ENCODE data around the gene CPNE2. TPM values are rescaled to one million over a fixed set of nuclear protein-coding genes. Genes with fewer than 3 reads are reported as not detected.

The CPNE2 gene
- total RNA-seq, 4 donors from 2014 or later = 27.4 to 56.5 (median 40.7) TPM

GRCh38 chr16:57188711-57189002 lies 96.3 kb downstream of the CPNE2 start:
- TF ChIP-seq, protein P1, sequence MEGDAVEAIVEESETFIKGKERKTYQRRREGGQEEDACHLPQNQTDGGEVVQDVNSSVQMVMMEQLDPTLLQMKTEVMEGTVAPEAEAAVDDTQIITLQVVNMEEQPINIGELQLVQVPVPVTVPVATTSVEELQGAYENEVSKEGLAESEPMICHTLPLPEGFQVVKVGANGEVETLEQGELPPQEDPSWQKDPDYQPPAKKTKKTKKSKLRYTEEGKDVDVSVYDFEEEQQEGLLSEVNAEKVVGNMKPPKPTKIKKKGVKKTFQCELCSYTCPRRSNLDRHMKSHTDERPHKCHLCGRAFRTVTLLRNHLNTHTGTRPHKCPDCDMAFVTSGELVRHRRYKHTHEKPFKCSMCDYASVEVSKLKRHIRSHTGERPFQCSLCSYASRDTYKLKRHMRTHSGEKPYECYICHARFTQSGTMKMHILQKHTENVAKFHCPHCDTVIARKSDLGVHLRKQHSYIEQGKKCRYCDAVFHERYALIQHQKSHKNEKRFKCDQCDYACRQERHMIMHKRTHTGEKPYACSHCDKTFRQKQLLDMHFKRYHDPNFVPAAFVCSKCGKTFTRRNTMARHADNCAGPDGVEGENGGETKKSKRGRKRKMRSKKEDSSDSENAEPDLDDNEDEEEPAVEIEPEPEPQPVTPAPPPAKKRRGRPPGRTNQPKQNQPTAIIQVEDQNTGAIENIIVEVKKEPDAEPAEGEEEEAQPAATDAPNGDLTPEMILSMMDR (IDR thresholded peaks at IDR 0.05; ENCODE audit: low read depth) = no peak

GRCh38 chr16:57190136-57190535 lies 97.8 kb downstream of the CPNE2 start:
- TF ChIP-seq, protein P1 (IDR thresholded peaks at IDR 0.05; ENCODE audit: low read depth) = no peak

- TF ChIP-seq, protein P1 (IDR thresholded peaks at IDR 0.05; ENCODE audit: low read depth) = no peak
Observed at GRCh38 chr16:57191056-57191571, 98.7 kb downstream of the CPNE2 start.

GRCh38 chr16:57192146-57192545 lies 99.8 kb downstream of the CPNE2 start:
- TF ChIP-seq, protein P1 (IDR thresholded peaks at IDR 0.05; ENCODE audit: low read depth) = no peak

- TF ChIP-seq, protein P1 (IDR thresholded peaks at IDR 0.05; ENCODE audit: low read depth) = no peak
Observed at GRCh38 chr16:57192720-57193486, 100.5 kb downstream of the CPNE2 start.

- TF ChIP-seq, protein P1 (IDR thresholded peaks at IDR 0.05; ENCODE audit: low read depth) = no peak
Observed at GRCh38 chr16:57194512-57194911, 102.1 kb downstream of the CPNE2 start.

DNA sequence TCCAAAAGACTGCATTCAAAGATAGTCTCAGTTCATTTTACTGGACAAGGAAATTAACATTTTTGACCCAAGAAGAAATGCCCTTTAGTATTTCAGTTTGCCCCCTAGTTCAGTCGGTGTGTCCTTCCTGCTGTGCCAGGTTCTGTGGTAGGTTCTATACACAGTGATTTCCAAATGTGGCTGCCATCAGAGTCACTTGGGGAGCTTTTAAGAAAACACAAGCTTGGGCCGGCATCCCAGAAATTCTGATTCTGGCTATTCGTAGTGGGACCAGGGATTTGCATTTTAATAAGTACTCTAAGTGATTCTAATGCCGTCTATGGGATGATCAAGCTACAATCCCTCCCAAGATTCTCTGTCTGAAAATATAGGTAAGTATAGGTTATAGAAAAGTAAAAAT lies 103.9 kb downstream of the CPNE2 start:
- TF ChIP-seq, protein P1 (IDR thresholded peaks at IDR 0.05; ENCODE audit: low read depth) = no peak

All from subcutaneous adipose tissue (tissue), 4 donors.